Ovary (tissue), 9 donors: Measurements from ENCODE around the gene COX4I2. TPM values are rescaled to one million over a fixed set of nuclear protein-coding genes. Genes with fewer than 3 reads are reported as not detected.

ENCODE experiments used
- DNase-seq, 5 donors: peaks; one replicate each; pipeline ENCODE4 v3.0.0-alpha.2; 2019 to 2020
- H3K27ac ChIP-seq, 2 donors: fragments of 200-600 bp; one replicate each; pipeline versions ENCODE4 v1.5.1 to v1.8.0; 2019 to 2022
- H3K27me3 ChIP-seq: fragments of 200-600 bp; one replicate; pipeline ENCODE4 v1.8.0; 2022
- H3K36me3 ChIP-seq: fragments of 200-600 bp; sonication (generic); one replicate; pipeline ENCODE4 v1.5.1; 2019
- H3K4me1 ChIP-seq: one replicate; pipeline ENCODE4 v1.8.1; 2013; ENCODE audit warnings: mild to moderate bottlenecking, moderate library complexity; ENCODE audit not compliant: insufficient read depth
- H3K4me3 ChIP-seq: fragments of 200-600 bp; sonication (generic); one replicate; pipeline ENCODE4 v1.5.1; 2017
- H3K9me3 ChIP-seq, 2 donors: fragments of 200-600 bp in 1 of 2; sonication (generic) in 1 of 2; one replicate each; pipeline versions ENCODE4 v1.5.1 to v1.8.1; 2013 to 2019; ENCODE audit warnings: mild to moderate bottlenecking in 1 of 2, moderate library complexity in 1 of 2
- CTCF ChIP-seq, 3 donors: fragments of 450-650 bp in 2 of 3; fragments of 200-600 bp in 1 of 3; IDR thresholded peaks; one replicate each; pipeline versions ENCODE4 v1.5.1 to v1.8.0; 2016 to 2022; ENCODE audit warnings: antibody characterized with exemption in 3 of 3, mild to moderate bottlenecking in 1 of 3
- EP300 ChIP-seq: sonication (generic); formaldehyde crosslinking; IDR thresholded peaks from one replicate; pipeline ENCODE4 v1.6.1; 2017; ENCODE audit warnings: antibody characterized with exemption
- POLR2A ChIP-seq: fragments of 450-650 bp; IDR thresholded peaks from one replicate; pipeline ENCODE4 v1.6.1; 2017; ENCODE audit warnings: antibody characterized with exemption, mild to moderate bottlenecking, moderate library complexity
- WGBS, 3 donors: extraction: QIAGEN DNeasy Blood & Tissue Kit in 1 of 3; methylation state at CpG; one replicate each; pipeline versions ENCODE4 v1.1.5 to v1.1.7; 2013 to 2017; 5-methylcytosine and 5-hydroxymethylcytosine counted together
- intact Hi-C, 4 donors: fragments of 100-400 bp; cut with DNase I; formaldehyde crosslinking; loops; one replicate each; pipeline versions ENCODE4 v1.11.0 to v1.15.1; 2022 to 2023
- polyA plus RNA-seq, 2 donors: library from polyadenylated mRNA; stranded (reverse); fragments of 200-250 nt in 1 of 2; fragments of 350-450 nt in 1 of 2; fragmentation: Illumina TruSeq in 1 of 2; extraction: RNeasy Lipid Tissue Mini Kit (QIAGEN cat#74804) in 1 of 2; gene quantifications; one replicate each; pipeline ENCODE4 v1.2.3, GENCODE V29; 2013 to 2014
- total RNA-seq, 7 donors: library from RNA; depleted of rRNA in 2 of 7; stranded (reverse); fragments of >200 nt in 2 of 7; fragmentation: NEBNext Ultra II Directional in 3 of 7; extraction: Animal tissue kit (Norgen Biotek cat#: 25700) in 3 of 7; gene quantifications; one replicate each; pipeline versions ENCODE4 v1.1.0 to v1.2.4, GENCODE V29; 2016 to 2023
- donor health status: DM: no; HTN: no; CAD: no; lungs with moderate emphysema.
- donor health status: DM: no; HTN: no; CAD: no.
- donor health status: Bipolar disorder and iron deficiency.
- donor health status: DM: yes; HTN: yes; CAD: no.
- donor health status: DM: no; HTN: no; CAD: no.
- donor health status: DM: yes; HTN: yes; CAD: no.

Gene COX4I2
- total and polyA plus RNA-seq, 9 donors: 1.1 to 6.6 (median 2.4) TPM; not detected in 1

GRCh38 chr20:31597481-31597855 lies 40.2 kb upstream of the COX4I2 start:
- Histone ChIP-seq H3K9me3 (no peaks in the 10 kb centered on the region), H3K4me3 (no peak overlapping the region), H3K27me3 (no peaks in the 10 kb centered on the region), H3K27ac (no peak overlapping the region), H3K36me3 (no peaks in the 10 kb centered on the region), H3K4me1 (no peaks in the 10 kb centered on the region)
- WGBS, 3 donors: 87 to 96% (median 96%) methylated on average over 2 of the region's 2 CpGs
- intact Hi-C loops: no loop called here
- no peak for DNase-seq
- TF ChIP-seq POLR2A: no peak
- TF ChIP-seq EP300: no peak
- TF ChIP-seq CTCF (IDR thresholded peaks at IDR 0.05): no peak

DNA sequence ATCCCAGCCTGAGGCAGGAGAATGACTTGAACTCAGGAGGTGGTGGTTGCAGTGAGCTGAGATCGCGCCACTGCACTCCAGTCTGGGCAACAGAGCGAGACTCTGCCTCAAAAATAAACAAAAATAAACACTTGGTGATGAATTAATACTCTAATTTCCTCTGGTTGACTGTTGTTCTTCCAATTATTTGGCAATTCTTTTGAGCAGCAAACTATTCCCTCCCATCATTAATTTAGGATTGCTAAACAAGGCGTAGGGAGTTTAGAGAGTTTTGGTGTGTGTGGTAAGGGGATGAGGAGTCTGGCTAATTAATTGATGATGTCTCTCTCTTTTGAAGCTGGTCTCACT lies 35.3 kb upstream of the COX4I2 start:
- WGBS, 3 donors: 82 to 85% (median 84%) methylated on average over 4 of the region's 4 CpGs
- Histone ChIP-seq H3K27me3 (no peaks in the 10 kb centered on the region), H3K36me3 (no peaks in the 10 kb centered on the region), H3K9me3 (no peaks in the 10 kb centered on the region), H3K4me3 (no peak overlapping the region), H3K4me1 (peaks cover 4% of the 10 kb centered on the region), H3K27ac (no peak overlapping the region)
- TF ChIP-seq EP300 (no peak), POLR2A (no peak), CTCF (IDR thresholded peaks at IDR 0.05) (no peak)
- DNase-seq: no peak
- intact Hi-C loops: no loop called here

DNA sequence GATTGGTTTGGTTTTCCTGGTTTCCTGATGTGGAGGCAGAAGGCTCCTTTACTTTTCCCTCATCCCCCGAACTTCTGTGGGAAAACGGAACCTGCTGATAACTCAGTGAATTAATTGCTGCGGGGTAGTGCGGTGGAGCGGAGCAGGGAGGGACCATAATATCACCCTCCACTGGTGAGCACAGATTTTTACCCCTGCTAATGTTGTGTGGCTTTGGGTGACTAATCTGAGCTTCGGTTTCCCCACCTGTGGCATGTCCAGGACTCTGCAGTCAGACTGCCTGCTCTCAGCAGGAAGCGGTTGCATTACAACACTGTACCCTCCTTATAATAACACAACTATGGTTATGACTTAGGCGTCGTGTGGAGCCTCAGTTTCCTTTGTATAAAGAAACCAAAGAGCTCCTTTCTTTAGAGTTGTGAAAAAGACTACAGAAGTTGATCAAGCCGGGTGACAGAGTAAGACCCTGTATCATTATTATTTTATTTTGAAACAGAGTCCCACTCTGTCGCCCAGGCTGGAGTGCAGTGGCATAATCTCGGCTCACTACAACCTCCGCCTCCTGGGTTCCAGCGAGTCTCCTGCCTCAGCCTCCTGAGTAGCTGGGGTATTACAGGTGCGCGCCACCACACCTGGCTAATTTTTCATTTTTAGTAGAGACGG lies 34.8 kb upstream of the COX4I2 start:
- intact Hi-C loops: no loop called here
- DNase-seq: no peak
- TF ChIP-seq EP300: no peak
- no peak for TF ChIP-seq CTCF (IDR thresholded peaks at IDR 0.05)
- no peak for TF ChIP-seq POLR2A
- no peaks in the 10 kb centered on the region for H3K36me3 ChIP-seq
- H3K4me3 ChIP-seq: no peak overlapping the region
- no peaks in the 10 kb centered on the region for H3K27me3 ChIP-seq
- peaks cover 4% of the 10 kb centered on the region for H3K4me1 ChIP-seq
- no peaks in the 10 kb centered on the region for H3K9me3 ChIP-seq
- WGBS, 3 donors: 62 to 63% (median 62%) methylated on average over 17 of the region's 17 CpGs
- H3K27ac ChIP-seq: no peak overlapping the region

DNA sequence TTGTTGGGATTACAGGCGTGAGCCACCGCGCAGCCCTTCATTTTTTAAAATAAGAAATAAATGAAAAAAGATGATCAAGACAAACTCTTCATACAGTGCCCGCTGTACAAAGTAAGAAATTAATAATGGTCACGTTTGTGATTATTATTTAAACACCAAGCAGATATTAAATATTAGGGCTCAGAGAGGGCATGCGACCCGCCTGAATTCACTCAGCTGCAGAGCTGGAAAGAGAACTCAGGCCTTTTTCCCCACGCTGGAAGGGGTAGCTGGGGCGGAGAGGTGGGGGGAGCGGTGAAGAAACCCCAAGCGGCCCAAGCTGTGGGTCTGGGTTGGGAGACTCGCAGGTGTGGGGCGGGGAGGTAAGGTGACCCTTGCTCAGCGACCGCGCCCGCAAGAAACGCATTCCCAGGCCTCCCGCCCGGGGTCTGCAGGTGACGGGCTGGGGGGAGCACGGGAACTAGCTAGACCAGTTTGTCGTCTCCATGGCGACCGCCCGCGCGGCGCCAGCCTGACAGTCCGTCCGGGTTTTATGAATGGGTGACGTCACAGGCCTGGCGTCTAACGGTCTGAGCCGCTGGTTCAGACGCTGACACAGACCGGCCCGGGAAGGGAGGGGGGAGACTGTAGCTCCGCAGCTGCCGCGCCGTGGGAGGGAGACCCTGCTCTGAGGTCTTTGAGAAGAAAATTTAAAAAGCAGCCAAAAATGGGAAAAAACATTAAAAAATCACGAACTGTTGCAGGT lies 33.7 kb upstream of the COX4I2 start:
- DNase-seq: peak; percentile 88 to 95 (median 94)
- 12% methylated on average over 40 to 43 of the region's 43 CpGs for WGBS, 3 donors
- Histone ChIP-seq H3K4me3 (peak overlapping the region; percentile 41), H3K4me1 (peaks cover 4% of the 10 kb centered on the region), H3K27ac (peak overlapping the region in 1 of 2 donors; percentile 70), H3K36me3 (no peaks in the 10 kb centered on the region), H3K9me3 (no peaks in the 10 kb centered on the region), H3K27me3 (no peaks in the 10 kb centered on the region)
- TF ChIP-seq CTCF (IDR thresholded peaks at IDR 0.05): no peak
- peak; percentile 41 for TF ChIP-seq POLR2A
- TF ChIP-seq EP300: no peak
- intact Hi-C loops: loop anchor here in 1 of 4 donors (2.0 kb wide), 1 partner anchor 31 kb away; no protein-coding TSS in a partner anchor
